HCT116 (cell line): ENCODE results near the gene PRLH.

Experiments used
- ELF1 ChIP-seq: IDR thresholded peaks from 2 replicates; pipeline ENCODE4 v1.6.1; 2012; ENCODE audit warnings: low read depth, borderline replicate concordance
- EZH2 ChIP-seq: fragments of 200-600 bp; sonication (generic); IDR thresholded peaks from 2 replicates; pipeline ENCODE4 v1.6.1; 2017; ENCODE audit warnings: antibody characterized with exemption, mixed run types
- EZH2phosphoT487 ChIP-seq: fragments of 200-600 bp; IDR thresholded peaks from 2 replicates; pipeline ENCODE4 v1.6.1; 2018; ENCODE audit warnings: antibody characterized with exemption, borderline replicate concordance
- POLR2A ChIP-seq: IDR thresholded peaks from 2 replicates; pipeline ENCODE4 v1.7.0; 2011; ENCODE audit warnings: borderline replicate concordance; ENCODE audit not compliant: insufficient read depth, insufficient read length; ENCODE audit errors: extremely low read depth
- POLR2AphosphoS5 ChIP-seq: IDR thresholded peaks from 2 replicates; pipeline ENCODE4 v1.6.1; 2011; ENCODE audit warnings: mild to moderate bottlenecking, low read depth, low read length, moderate library complexity
- RAD21 ChIP-seq: IDR thresholded peaks from 2 replicates; pipeline ENCODE4 v1.6.1; 2012; ENCODE audit warnings: low read depth, mild to moderate bottlenecking
- SIN3A ChIP-seq: IDR thresholded peaks from 2 replicates; pipeline ENCODE4 v1.6.1; 2012; ENCODE audit warnings: low read depth
- SP1 ChIP-seq: IDR thresholded peaks from 2 replicates; pipeline ENCODE4 v1.6.1; 2012; ENCODE audit warnings: low read depth
- SRF ChIP-seq: IDR thresholded peaks from 2 replicates; pipeline ENCODE4 v1.6.1; 2012; ENCODE audit warnings: low read depth
- ZFX ChIP-seq: fragments of 450-650 bp; IDR thresholded peaks from 2 replicates; pipeline ENCODE4 v1.6.1; 2017
- TF ChIP-seq, protein P1 (sequence below), 3 experiments: fragments of 200-600 bp in 1 of 3; sonication (generic) in 1 of 3; IDR thresholded peaks in 2 of 3; conservative IDR thresholded peaks in 1 of 3; 2 replicates each; pipeline ENCODE4 v1.5.1; 2012 to 2017; ENCODE audit warnings: low read depth in 2 of 3, low read length in 2 of 3, antibody characterized with exemption in 1 of 3, borderline replicate concordance in 1 of 3, control low read depth in 1 of 3, mild to moderate bottlenecking in 1 of 3, mixed read lengths in 1 of 3, mixed run types in 1 of 3, moderate library complexity in 1 of 3; ENCODE audit not compliant: insufficient read depth in 1 of 3
- TF ChIP-seq, protein P2 (sequence below): IDR thresholded peaks from 2 replicates; pipeline ENCODE4 v1.6.1; 2012

DNA sequence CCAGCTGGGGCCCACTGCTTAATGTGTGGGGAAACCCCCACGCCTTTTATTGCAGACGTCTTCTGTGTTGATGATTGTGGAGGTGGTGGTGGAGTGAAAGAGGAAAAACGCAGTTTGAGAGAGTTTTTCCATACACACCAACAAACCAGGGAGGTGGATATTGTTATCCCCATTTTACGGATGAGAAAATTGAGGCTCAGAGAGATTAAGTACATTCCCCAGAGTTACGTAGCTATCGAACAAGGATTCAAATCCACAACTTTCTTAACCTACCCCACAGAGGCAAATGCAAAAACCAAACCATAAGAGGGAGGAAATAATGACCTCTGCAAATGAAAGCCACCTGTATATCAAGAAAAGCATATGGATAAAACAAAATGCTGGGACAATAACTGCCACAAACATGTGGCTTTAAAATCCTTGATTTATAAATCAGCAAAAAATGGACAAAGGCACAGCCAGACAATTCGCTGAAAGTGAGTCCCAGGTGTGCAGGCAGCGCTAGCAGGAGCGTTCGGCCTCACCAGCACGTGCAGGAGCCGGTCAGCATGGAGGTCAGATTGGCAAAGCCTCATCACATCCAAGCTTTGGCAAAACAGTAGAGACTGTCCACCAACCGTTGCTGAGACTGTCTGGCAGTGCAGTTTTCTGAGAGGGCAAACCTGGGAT lies 36.8 kb downstream of the PRLH start:
- no peak for TF ChIP-seq EZH2
- no peak for TF ChIP-seq EZH2phosphoT487
- TF ChIP-seq, protein P1, sequence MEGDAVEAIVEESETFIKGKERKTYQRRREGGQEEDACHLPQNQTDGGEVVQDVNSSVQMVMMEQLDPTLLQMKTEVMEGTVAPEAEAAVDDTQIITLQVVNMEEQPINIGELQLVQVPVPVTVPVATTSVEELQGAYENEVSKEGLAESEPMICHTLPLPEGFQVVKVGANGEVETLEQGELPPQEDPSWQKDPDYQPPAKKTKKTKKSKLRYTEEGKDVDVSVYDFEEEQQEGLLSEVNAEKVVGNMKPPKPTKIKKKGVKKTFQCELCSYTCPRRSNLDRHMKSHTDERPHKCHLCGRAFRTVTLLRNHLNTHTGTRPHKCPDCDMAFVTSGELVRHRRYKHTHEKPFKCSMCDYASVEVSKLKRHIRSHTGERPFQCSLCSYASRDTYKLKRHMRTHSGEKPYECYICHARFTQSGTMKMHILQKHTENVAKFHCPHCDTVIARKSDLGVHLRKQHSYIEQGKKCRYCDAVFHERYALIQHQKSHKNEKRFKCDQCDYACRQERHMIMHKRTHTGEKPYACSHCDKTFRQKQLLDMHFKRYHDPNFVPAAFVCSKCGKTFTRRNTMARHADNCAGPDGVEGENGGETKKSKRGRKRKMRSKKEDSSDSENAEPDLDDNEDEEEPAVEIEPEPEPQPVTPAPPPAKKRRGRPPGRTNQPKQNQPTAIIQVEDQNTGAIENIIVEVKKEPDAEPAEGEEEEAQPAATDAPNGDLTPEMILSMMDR (IDR thresholded peaks at IDR 0.05 in 2 of 3, conservative IDR thresholded peaks at IDR 0.05 in 1 of 3; ENCODE audit: borderline replicate concordance in 1 of 3, insufficient read depth in 1 of 3, low read depth in 2 of 3, low read length in 2 of 3), result no peak
- TF ChIP-seq SIN3A, result no peak
- TF ChIP-seq ELF1, result no peak
- no peak for TF ChIP-seq SP1
- no peak for TF ChIP-seq POLR2AphosphoS5
- no peak for TF ChIP-seq RAD21
- TF ChIP-seq SRF, result no peak
- TF ChIP-seq, protein P2, sequence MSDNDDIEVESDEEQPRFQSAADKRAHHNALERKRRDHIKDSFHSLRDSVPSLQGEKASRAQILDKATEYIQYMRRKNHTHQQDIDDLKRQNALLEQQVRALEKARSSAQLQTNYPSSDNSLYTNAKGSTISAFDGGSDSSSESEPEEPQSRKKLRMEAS, result no peak
- TF ChIP-seq ZFX, result no peak
- TF ChIP-seq POLR2A, result no peak
